Measurements from ENCODE around the gene NTRK2. TPM values are rescaled to one million over a fixed set of nuclear protein-coding genes. Genes with fewer than 3 reads are reported as not detected.
A peak's percentile ranks its signal among the peaks of the same experiment; 100 is the strongest.

NTRK2 gene
- total RNA-seq, 1 experiment from 2014 or later = not detected

- RAD21 ChIA-PET (ENCODE audit: low non-redundant PET in 1 of 2, low total read pairs in 2 of 2, uncharacterized antibody in 2 of 2, unreplicated experiment in 2 of 2) = no interaction called here
- Histone ChIP-seq H3K27me3 (ENCODE audit: insufficient read depth, low read length) (peaks cover 25% of the 10 kb centered on the region; the same call in 1 of the 2 replicates), H3K79me2 (ENCODE audit: insufficient read depth, low read length) (no peaks in the 10 kb centered on the region), H3K9me2 (ENCODE audit: insufficient read depth) (no peaks in the 10 kb centered on the region), H3K4me2 (ENCODE audit: low read length) (no peak overlapping the region), H3K4me1 (ENCODE audit: control insufficient read depth in 1 of 2, insufficient read depth in 2 of 2, low read length in 2 of 2) (no peaks in the 10 kb centered on the region; a peak in 1 of 4 replicates), H3K9me3 (ENCODE audit: control insufficient read depth in 1 of 2, insufficient read depth in 1 of 2, low read depth in 1 of 2, low read length in 2 of 2) (no peaks in the 10 kb centered on the region), H3K27ac (ENCODE audit: low read depth, low read length) (no peak overlapping the region), H3K9ac (ENCODE audit: low read length) (no peak overlapping the region), H4K20me1 (ENCODE audit: insufficient read depth) (no peaks in the 10 kb centered on the region), H2AFZ (ENCODE audit: low read depth, low read length, poor library complexity, severe bottlenecking) (no peak overlapping the region), H3K4me3 (replicated peaks in 1 of 2; ENCODE audit: low read depth in 1 of 2, low read length in 2 of 2) (no peak overlapping the region), H3K36me3 (ENCODE audit: control insufficient read depth in 1 of 2, insufficient read depth in 2 of 2, low read length in 2 of 2) (no peaks in the 10 kb centered on the region)
- POLR2A ChIA-PET = no interaction called here
- CTCF ChIA-PET = no interaction called here
- DNase-seq (ENCODE audit: low read depth, low spot score) = no peak
- TF ChIP-seq EZH2phosphoT487 (IDR thresholded peaks at IDR 0.05; ENCODE audit: borderline replicate concordance) (no peak), REST (IDR thresholded peaks at IDR 0.05; ENCODE audit: low read depth) (no peak), CTCF (IDR thresholded peaks at IDR 0.05 in 2 of 3, conservative IDR thresholded peaks at IDR 0.05 in 1 of 3; ENCODE audit: borderline replicate concordance in 1 of 3, insufficient read depth in 1 of 3, low read depth in 2 of 3, low read length in 2 of 3) (peak in 2 of 3 experiments; percentile 38 to 39; a peak in 4 of 6 replicates), ZFX (IDR thresholded peaks at IDR 0.05) (no peak), EGR1 (IDR thresholded peaks at IDR 0.05; ENCODE audit: low read depth) (no peak), ZBTB33 (IDR thresholded peaks at IDR 0.05; ENCODE audit: extremely low read depth, insufficient replicate concordance, low read length) (no peak), POLR2A (IDR thresholded peaks at IDR 0.05; ENCODE audit: borderline replicate concordance, extremely low read depth, insufficient read depth, insufficient read length) (no peak), CEBPB (IDR thresholded peaks at IDR 0.05; ENCODE audit: low read depth) (no peak)
- no TSS peak for BruUV-seq (replicated peaks)
- intact Hi-C loops (cut with micrococcal nuclease) = no loop called here
- peak; percentile 53; the same call in 1 of the 2 replicates for ATAC-seq
Measured at GRCh38 chr9:84966876-84967830, 297.6 kb downstream of the NTRK2 start.

Data from HCT116 (cell line).